HEK293 (cell line): ENCODE results near the gene INPP5A.

Experiments
- PRDM1 ChIP-seq: fragments of 450-650 bp; formaldehyde crosslinking; IDR thresholded peaks from 2 replicates; pipeline ENCODE4; 2016; ENCODE audit warnings: missing biosample characterization, missing genetic modification characterization
- ZBTB20 ChIP-seq: fragments of 450-650 bp; formaldehyde crosslinking; IDR thresholded peaks from 2 replicates; pipeline ENCODE4 v1.5.1; 2016; ENCODE audit warnings: missing biosample characterization, missing genetic modification characterization
- ZFP3 ChIP-seq: fragments of 450-650 bp; formaldehyde crosslinking; IDR thresholded peaks from 2 replicates; pipeline ENCODE4 v1.5.1; 2016; ENCODE audit warnings: low read depth, missing biosample characterization, missing genetic modification characterization
- ZFP37 ChIP-seq: fragments of 450-650 bp; formaldehyde crosslinking; IDR thresholded peaks from 2 replicates; pipeline ENCODE4 v1.5.1; 2016; ENCODE audit warnings: missing biosample characterization, missing genetic modification characterization
- ZNF121 ChIP-seq: fragments of 450-650 bp; formaldehyde crosslinking; IDR thresholded peaks from 2 replicates; pipeline ENCODE4 v1.5.1; 2016; ENCODE audit warnings: missing biosample characterization, missing genetic modification characterization
- ZNF133 ChIP-seq: fragments of 450-650 bp; formaldehyde crosslinking; IDR thresholded peaks from 2 replicates; pipeline ENCODE4 v1.5.1; 2016; ENCODE audit warnings: missing biosample characterization, missing genetic modification characterization
- ZNF2 ChIP-seq: fragments of 450-650 bp; formaldehyde crosslinking; IDR thresholded peaks from 2 replicates; pipeline ENCODE4 v1.5.1; 2016; ENCODE audit warnings: missing biosample characterization, missing genetic modification characterization
- ZNF37A ChIP-seq: fragments of 450-650 bp; IDR thresholded peaks from 2 replicates; pipeline ENCODE4 v1.5.1; 2018; ENCODE audit warnings: missing biosample characterization, missing genetic modification characterization
- ZNF473 ChIP-seq: fragments of 450-650 bp; formaldehyde crosslinking; IDR thresholded peaks from 2 replicates; pipeline ENCODE4 v1.5.1; 2017; ENCODE audit warnings: missing biosample characterization, missing genetic modification characterization
- ZNF48 ChIP-seq: fragments of 450-650 bp; formaldehyde crosslinking; IDR thresholded peaks from 2 replicates; pipeline ENCODE4 v1.5.1; 2016; ENCODE audit warnings: missing biosample characterization, missing genetic modification characterization
- ZNF501 ChIP-seq: fragments of 450-650 bp; formaldehyde crosslinking; IDR thresholded peaks from 2 replicates; pipeline ENCODE4 v1.5.1; 2016; ENCODE audit warnings: missing biosample characterization, missing genetic modification characterization
- ZNF510 ChIP-seq: fragments of 450-650 bp; formaldehyde crosslinking; IDR thresholded peaks from 2 replicates; pipeline ENCODE4 v1.5.1; 2018; ENCODE audit warnings: mild to moderate bottlenecking, missing genetic modification characterization, missing biosample characterization; ENCODE audit not compliant: insufficient replicate concordance
- ZNF621 ChIP-seq: fragments of 450-650 bp; formaldehyde crosslinking; IDR thresholded peaks from 2 replicates; pipeline ENCODE4 v1.5.1; 2017; ENCODE audit warnings: missing biosample characterization, missing genetic modification characterization
- ZNF624 ChIP-seq: fragments of 450-650 bp; formaldehyde crosslinking; IDR thresholded peaks from 2 replicates; pipeline ENCODE4 v1.5.1; 2017; ENCODE audit warnings: missing biosample characterization, missing genetic modification characterization
- ZNF629 ChIP-seq: fragments of 450-650 bp; formaldehyde crosslinking; IDR thresholded peaks from 2 replicates; pipeline ENCODE4 v1.5.1; 2017; ENCODE audit warnings: missing biosample characterization, missing genetic modification characterization
- ZNF658 ChIP-seq: fragments of 450-650 bp; formaldehyde crosslinking; IDR thresholded peaks from 2 replicates; pipeline ENCODE4; 2016; ENCODE audit warnings: missing biosample characterization, missing genetic modification characterization
- ZNF701 ChIP-seq: fragments of 450-650 bp; formaldehyde crosslinking; IDR thresholded peaks from 2 replicates; pipeline ENCODE4 v1.5.1; 2016; ENCODE audit warnings: missing biosample characterization, missing genetic modification characterization
- ZNF76 ChIP-seq: fragments of 450-650 bp; formaldehyde crosslinking; IDR thresholded peaks from 2 replicates; pipeline ENCODE4; 2016; ENCODE audit warnings: low read depth, missing biosample characterization, missing genetic modification characterization, borderline replicate concordance
- ZNF776 ChIP-seq: fragments of 450-650 bp; formaldehyde crosslinking; IDR thresholded peaks from 2 replicates; pipeline ENCODE4 v1.5.0; 2017; ENCODE audit warnings: missing biosample characterization, missing genetic modification characterization, borderline replicate concordance
- ZSCAN30 ChIP-seq: fragments of 450-650 bp; IDR thresholded peaks from 2 replicates; pipeline ENCODE4 v1.5.1; 2018; ENCODE audit warnings: missing biosample characterization, mild to moderate bottlenecking, missing genetic modification characterization, moderate library complexity
- TF ChIP-seq, protein P1 (sequence below): fragments of 450-650 bp; formaldehyde crosslinking; IDR thresholded peaks from 2 replicates; pipeline ENCODE4 v1.5.1; 2016; ENCODE audit warnings: missing biosample characterization, missing genetic modification characterization, borderline replicate concordance
- TF ChIP-seq, protein P2 (sequence below): fragments of 450-650 bp; formaldehyde crosslinking; IDR thresholded peaks from 2 replicates; pipeline ENCODE4 v1.5.1; 2016; ENCODE audit warnings: missing biosample characterization, missing genetic modification characterization
- TF ChIP-seq, protein P3 (sequence below): fragments of 450-650 bp; formaldehyde crosslinking; IDR thresholded peaks from 2 replicates; pipeline ENCODE4 v1.5.1; 2017; ENCODE audit warnings: missing biosample characterization, missing genetic modification characterization
- TF ChIP-seq, protein P4 (sequence below): fragments of 450-650 bp; formaldehyde crosslinking; IDR thresholded peaks from 2 replicates; pipeline ENCODE4 v1.5.1; 2016; ENCODE audit warnings: missing biosample characterization, missing genetic modification characterization

INPP5A gene

DNA sequence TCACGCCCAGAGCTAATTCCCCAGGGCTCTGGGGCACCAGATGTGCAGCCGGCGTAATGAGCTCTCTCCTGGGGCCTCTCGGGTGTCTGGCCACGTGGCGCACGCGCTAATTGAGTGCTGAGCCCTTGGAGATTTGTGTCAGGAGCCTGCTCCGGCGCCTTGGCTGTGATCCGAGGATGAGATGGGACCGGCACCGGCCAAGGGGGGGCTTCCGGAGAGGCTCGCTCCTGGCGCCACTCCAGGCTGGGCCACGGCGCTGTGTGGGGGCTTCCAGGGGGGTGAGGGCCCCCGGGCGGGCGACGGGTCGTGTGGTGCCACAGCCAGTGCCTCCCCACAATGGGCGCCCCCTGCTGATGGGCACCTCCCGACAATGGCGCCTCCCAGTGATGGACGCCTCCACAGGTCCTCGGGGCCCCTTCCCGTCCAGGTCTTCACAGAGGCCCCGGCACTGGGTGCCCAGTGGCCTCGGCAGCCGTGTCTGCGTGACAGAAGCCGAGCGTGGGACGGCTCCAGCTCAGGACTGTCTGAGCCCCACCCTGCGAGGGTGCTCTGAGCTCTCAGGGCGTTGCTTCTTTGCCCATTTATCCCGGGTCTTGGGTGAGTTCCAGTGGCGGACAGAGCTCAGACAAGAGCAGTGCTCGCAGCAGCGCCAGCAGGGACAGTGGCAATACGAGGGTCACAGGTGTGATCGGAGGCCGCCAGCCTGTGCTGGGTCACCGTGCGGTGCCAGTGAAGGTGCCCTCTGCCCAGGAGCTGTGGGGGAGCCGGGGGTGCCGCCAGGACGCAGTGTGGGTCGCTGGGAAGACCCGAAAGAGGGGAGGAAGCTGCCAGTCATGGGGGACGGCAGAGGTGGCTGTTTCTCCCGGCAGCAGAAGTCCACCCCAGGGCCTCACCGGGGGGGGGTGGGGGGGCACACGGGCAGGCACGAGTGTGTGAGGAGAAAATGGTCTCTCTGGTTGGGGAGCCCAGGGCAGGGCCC is 256.6 kb downstream of the INPP5A start (continued):
- no peak for TF ChIP-seq ZNF48 (tag by site-specific recombination)
- TF ChIP-seq ZNF133 (tag by site-specific recombination): no peak
- TF ChIP-seq ZNF76 (tag by site-specific recombination): peak; percentile 38; the same call in 1 of the 2 replicates
- no peak for TF ChIP-seq ZNF621
- TF ChIP-seq, protein P1, sequence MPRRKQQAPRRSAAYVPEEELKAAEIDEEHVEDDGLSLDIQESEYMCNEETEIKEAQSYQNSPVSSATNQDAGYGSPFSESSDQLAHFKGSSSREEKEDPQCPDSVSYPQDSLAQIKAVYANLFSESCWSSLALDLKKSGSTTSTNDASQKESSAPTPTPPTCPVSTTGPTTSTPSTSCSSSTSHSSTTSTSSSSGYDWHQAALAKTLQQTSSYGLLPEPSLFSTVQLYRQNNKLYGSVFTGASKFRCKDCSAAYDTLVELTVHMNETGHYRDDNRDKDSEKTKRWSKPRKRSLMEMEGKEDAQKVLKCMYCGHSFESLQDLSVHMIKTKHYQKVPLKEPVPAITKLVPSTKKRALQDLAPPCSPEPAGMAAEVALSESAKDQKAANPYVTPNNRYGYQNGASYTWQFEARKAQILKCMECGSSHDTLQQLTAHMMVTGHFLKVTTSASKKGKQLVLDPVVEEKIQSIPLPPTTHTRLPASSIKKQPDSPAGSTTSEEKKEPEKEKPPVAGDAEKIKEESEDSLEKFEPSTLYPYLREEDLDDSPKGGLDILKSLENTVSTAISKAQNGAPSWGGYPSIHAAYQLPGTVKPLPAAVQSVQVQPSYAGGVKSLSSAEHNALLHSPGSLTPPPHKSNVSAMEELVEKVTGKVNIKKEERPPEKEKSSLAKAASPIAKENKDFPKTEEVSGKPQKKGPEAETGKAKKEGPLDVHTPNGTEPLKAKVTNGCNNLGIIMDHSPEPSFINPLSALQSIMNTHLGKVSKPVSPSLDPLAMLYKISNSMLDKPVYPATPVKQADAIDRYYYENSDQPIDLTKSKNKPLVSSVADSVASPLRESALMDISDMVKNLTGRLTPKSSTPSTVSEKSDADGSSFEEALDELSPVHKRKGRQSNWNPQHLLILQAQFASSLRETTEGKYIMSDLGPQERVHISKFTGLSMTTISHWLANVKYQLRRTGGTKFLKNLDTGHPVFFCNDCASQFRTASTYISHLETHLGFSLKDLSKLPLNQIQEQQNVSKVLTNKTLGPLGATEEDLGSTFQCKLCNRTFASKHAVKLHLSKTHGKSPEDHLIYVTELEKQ: peak; percentile 92
- no peak for TF ChIP-seq ZNF701
- no peak for TF ChIP-seq ZNF776 (tag by site-specific recombination)
- no peak for TF ChIP-seq ZNF473 (tag by site-specific recombination)
- TF ChIP-seq ZSCAN30 (tag by site-specific recombination): no peak
- no peak for TF ChIP-seq ZNF624 (tag by site-specific recombination)
- TF ChIP-seq, protein P2, sequence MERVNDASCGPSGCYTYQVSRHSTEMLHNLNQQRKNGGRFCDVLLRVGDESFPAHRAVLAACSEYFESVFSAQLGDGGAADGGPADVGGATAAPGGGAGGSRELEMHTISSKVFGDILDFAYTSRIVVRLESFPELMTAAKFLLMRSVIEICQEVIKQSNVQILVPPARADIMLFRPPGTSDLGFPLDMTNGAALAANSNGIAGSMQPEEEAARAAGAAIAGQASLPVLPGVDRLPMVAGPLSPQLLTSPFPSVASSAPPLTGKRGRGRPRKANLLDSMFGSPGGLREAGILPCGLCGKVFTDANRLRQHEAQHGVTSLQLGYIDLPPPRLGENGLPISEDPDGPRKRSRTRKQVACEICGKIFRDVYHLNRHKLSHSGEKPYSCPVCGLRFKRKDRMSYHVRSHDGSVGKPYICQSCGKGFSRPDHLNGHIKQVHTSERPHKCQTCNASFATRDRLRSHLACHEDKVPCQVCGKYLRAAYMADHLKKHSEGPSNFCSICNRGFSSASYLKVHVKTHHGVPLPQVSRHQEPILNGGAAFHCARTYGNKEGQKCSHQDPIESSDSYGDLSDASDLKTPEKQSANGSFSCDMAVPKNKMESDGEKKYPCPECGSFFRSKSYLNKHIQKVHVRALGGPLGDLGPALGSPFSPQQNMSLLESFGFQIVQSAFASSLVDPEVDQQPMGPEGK: peak; percentile 93
- TF ChIP-seq ZNF658 (tag by site-specific recombination): no peak
- TF ChIP-seq PRDM1 (tag by site-specific recombination): no peak
- TF ChIP-seq ZNF2 (tag by site-specific recombination): no peak
- no peak for TF ChIP-seq ZFP37 (tag by site-specific recombination)
- peak; percentile 25; the same call in 1 of the 2 replicates for TF ChIP-seq ZBTB20 (tag by site-specific recombination)
- 0 out of 2 replicates have a peak, but pooled peaks have one; percentile 12 for TF ChIP-seq ZNF121
- TF ChIP-seq, protein P3, sequence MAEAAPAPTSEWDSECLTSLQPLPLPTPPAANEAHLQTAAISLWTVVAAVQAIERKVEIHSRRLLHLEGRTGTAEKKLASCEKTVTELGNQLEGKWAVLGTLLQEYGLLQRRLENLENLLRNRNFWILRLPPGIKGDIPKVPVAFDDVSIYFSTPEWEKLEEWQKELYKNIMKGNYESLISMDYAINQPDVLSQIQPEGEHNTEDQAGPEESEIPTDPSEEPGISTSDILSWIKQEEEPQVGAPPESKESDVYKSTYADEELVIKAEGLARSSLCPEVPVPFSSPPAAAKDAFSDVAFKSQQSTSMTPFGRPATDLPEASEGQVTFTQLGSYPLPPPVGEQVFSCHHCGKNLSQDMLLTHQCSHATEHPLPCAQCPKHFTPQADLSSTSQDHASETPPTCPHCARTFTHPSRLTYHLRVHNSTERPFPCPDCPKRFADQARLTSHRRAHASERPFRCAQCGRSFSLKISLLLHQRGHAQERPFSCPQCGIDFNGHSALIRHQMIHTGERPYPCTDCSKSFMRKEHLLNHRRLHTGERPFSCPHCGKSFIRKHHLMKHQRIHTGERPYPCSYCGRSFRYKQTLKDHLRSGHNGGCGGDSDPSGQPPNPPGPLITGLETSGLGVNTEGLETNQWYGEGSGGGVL (tag by site-specific recombination): peak; percentile 33
- TF ChIP-seq ZFP3 (tag by site-specific recombination): no peak
- TF ChIP-seq, protein P4, sequence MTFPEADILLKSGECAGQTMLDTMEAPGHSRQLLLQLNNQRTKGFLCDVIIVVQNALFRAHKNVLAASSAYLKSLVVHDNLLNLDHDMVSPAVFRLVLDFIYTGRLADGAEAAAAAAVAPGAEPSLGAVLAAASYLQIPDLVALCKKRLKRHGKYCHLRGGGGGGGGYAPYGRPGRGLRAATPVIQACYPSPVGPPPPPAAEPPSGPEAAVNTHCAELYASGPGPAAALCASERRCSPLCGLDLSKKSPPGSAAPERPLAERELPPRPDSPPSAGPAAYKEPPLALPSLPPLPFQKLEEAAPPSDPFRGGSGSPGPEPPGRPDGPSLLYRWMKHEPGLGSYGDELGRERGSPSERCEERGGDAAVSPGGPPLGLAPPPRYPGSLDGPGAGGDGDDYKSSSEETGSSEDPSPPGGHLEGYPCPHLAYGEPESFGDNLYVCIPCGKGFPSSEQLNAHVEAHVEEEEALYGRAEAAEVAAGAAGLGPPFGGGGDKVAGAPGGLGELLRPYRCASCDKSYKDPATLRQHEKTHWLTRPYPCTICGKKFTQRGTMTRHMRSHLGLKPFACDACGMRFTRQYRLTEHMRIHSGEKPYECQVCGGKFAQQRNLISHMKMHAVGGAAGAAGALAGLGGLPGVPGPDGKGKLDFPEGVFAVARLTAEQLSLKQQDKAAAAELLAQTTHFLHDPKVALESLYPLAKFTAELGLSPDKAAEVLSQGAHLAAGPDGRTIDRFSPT (tag by site-specific recombination): no peak
- peak; percentile 78 for TF ChIP-seq ZNF629 (tag by site-specific recombination)
- peak; percentile 57; the same call in 1 of the 2 replicates for TF ChIP-seq ZNF501 (tag by site-specific recombination)
- no peak for TF ChIP-seq ZNF37A
- no peak for TF ChIP-seq ZNF510 (tag by site-specific recombination)
